ENCODE data around the gene COL8A1.

COL8A1 gene

DNA sequence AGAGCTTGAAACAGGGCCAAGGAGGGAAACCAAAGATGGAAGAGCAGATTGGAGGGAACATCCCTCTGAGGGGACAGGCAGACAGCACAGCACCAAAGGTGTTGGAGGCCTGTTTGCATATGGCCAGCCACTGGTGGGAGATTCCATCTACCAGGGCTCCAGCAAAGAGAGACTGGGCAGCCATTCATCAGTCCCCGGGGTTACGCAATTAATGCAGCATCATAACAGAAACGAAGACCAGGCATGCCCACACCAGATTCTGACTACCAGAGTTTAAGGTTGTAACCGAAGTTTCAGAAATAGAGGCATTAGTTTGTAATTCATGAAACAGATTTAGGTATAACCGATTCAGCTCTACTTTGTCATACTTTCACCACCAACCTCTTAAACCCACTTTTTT, 58.1 kb downstream of the COL8A1 start:
- TF ChIP-seq POLR2A (IDR thresholded peaks at IDR 0.05; ENCODE audit: low read length), result no peak
- no peak for TF ChIP-seq GATA1 (IDR thresholded peaks at IDR 0.05; ENCODE audit: low read depth, low read length)
- DNase-seq, result no peak

DNA sequence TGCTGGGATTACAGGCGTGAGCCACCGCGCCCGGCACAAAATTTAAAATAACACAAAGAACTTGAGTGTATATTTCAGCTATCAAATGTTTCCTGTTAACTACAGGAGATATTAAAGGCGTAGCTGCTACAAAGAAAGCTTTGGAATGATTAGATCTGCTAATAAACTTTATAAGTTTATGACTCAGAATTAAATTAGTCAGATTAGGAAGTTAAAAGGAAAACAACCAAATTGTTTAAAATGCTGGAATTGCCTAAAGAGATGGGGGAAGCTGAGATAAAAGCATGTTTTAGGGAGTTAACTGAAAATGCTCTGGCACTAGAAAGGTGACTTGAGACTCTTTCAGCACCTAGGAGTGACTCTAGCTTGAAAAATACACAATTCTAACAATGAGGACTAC, 58.9 kb downstream of the COL8A1 start:
- TF ChIP-seq POLR2A (IDR thresholded peaks at IDR 0.05; ENCODE audit: low read length), result no peak
- TF ChIP-seq GATA1 (IDR thresholded peaks at IDR 0.05; ENCODE audit: low read depth, low read length), result no peak
- no peak for DNase-seq

DNA sequence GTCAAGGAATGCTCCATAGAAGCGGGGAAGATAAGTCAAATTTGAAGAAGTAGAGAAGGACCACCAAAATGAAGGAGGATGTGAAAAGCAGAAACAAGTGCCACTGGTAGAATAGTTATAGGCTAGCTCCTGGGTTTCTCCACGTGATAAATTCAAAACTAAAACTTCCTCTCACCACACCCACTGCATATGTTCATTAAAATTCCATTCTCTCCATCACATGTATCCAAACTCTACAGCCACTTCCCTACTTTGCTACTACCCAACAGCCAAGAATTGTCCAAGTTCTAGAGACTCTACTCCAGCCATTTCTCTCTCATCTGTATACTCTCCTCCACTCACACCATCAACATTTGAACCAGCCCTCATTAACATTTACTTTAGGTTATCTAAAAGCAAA, 60.5 kb downstream of the COL8A1 start:
- TF ChIP-seq GATA1 (IDR thresholded peaks at IDR 0.05; ENCODE audit: low read depth, low read length) (no peak), POLR2A (IDR thresholded peaks at IDR 0.05; ENCODE audit: low read length) (no peak)
- DNase-seq, result no peak

- DNase-seq, result no peak
- no peak for TF ChIP-seq GATA1 (IDR thresholded peaks at IDR 0.05; ENCODE audit: low read depth, low read length)
- TF ChIP-seq POLR2A (IDR thresholded peaks at IDR 0.05; ENCODE audit: low read length), result no peak
Observed at GRCh38 chr3:99699841-99700240, 61.4 kb downstream of the COL8A1 start.

- TF ChIP-seq GATA1 (IDR thresholded peaks at IDR 0.05; ENCODE audit: low read depth, low read length), result no peak
- no peak for TF ChIP-seq POLR2A (IDR thresholded peaks at IDR 0.05; ENCODE audit: low read length)
- no peak for DNase-seq
Observed at GRCh38 chr3:99700631-99701268, 62.4 kb downstream of the COL8A1 start.

- TF ChIP-seq GATA1 (IDR thresholded peaks at IDR 0.05; ENCODE audit: low read depth, low read length) (no peak), POLR2A (IDR thresholded peaks at IDR 0.05; ENCODE audit: low read length) (no peak)
- no peak for DNase-seq
Observed at GRCh38 chr3:99702953-99703943, 64.9 kb downstream of the COL8A1 start.

GRCh38 chr3:99704417-99704816, 66.0 kb downstream of the COL8A1 start:
- DNase-seq, result no peak
- TF ChIP-seq POLR2A (IDR thresholded peaks at IDR 0.05; ENCODE audit: low read length) (no peak), GATA1 (IDR thresholded peaks at IDR 0.05; ENCODE audit: low read depth, low read length) (no peak)

GRCh38 chr3:99706410-99706809, 68.0 kb downstream of the COL8A1 start:
- no peak for DNase-seq
- TF ChIP-seq POLR2A (IDR thresholded peaks at IDR 0.05; ENCODE audit: low read length) (no peak), GATA1 (IDR thresholded peaks at IDR 0.05; ENCODE audit: low read depth, low read length) (no peak)

DNA sequence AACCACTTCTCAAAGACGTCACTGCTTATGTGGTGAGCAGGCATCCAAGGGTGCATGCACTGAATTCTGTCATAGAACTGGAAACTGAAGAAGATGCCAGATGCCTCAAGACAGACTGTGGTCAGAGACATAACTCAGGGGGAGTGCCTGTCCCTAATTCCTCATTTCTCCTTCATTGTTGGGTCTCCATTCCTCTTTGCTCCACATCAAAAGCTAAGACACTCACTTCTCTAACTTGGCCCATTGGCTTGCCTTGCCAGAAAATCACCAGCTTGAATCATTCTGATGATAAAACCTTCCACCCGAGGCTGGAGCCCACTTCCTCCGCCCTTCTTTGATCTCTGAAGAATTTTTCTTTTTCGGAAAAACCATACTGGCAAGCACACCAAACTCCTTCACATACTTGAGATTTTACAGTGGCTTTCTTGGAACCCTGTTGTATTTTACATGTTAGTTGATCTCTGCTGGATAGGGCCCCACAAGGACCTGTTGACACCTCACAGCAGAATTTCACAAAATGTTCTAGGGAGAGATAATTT, 69.9 kb downstream of the COL8A1 start:
- no peak for DNase-seq
- no peak for TF ChIP-seq POLR2A (IDR thresholded peaks at IDR 0.05; ENCODE audit: low read length)
- TF ChIP-seq GATA1 (IDR thresholded peaks at IDR 0.05; ENCODE audit: low read depth, low read length), result no peak

DNA sequence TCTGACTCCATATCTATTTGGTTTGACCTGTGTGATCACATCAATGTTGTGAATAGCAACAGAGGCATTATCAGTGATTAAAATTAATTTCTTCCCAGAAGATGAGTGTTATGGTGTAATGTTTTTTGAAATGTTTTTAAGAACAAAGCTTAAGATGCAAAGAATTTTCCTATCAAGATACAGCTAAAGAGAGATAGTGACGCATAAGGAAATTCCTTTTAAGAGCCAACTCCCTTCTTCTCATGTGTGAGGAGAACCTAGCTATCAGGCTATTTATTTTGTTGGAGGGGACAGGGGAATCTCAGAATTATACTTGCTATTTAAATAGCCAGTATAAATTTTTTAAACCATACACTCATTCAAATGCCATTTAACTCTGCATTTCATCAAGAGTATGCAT, 71.3 kb downstream of the COL8A1 start:
- DNase-seq, result no peak
- TF ChIP-seq GATA1 (IDR thresholded peaks at IDR 0.05; ENCODE audit: low read depth, low read length), result no peak

DNA sequence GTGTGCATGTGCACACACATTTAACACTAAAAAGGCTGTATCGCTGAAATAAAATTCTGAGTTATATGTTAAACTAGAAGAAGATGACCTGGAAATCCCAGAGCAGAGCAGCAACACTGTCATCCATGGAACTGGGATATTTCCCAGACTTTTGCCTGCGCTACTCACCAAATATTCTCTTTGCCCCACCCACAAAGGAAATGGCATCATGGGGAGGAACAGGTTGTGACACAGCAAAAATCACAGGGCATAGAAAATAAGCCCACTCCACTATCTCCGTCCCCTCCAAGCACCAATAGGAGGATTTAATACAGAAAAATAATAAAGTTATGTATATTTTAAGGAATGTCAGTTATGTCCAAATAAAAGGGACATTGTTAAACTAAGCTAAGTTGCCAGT, 71.7 kb downstream of the COL8A1 start:
- TF ChIP-seq GATA1 (IDR thresholded peaks at IDR 0.05; ENCODE audit: low read depth, low read length) (no peak), POLR2A (IDR thresholded peaks at IDR 0.05; ENCODE audit: low read length) (no peak)
- no peak for DNase-seq

- no peak for DNase-seq
- TF ChIP-seq GATA1 (IDR thresholded peaks at IDR 0.05; ENCODE audit: low read depth, low read length) (no peak), POLR2A (IDR thresholded peaks at IDR 0.05; ENCODE audit: low read length) (no peak)
Observed at GRCh38 chr3:99711351-99711750, 73.0 kb downstream of the COL8A1 start.

DNA sequence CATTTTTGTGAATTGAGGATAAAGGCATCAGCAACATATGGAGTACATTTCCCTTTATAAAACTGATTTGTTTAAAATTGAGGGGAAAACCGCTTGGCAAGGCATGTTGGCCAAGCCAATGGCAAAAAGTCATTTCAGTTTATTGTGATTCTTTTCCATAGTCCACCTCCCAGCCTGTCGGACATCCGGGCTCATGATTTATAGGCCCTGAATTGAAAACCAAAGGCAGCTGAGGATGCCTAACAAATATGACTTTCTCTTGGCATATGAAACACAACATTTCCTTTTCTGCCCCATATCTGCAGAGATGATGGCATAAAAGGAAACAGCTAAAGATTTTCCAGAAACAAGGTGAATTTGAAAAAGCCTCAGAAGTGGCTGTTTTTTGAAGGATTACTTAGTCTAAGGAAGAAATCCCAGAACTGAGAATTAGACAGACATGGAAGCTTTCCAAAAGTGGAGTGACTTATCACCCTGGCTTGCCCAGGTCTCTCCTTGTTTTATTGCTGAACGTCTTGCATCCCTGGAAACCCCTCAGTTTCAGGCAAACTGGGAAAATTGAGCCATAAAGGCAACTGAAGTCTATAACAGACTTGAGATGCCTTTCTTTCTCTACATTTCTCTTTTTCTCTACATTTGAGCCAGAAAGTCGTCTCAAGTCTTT, 74.0 kb downstream of the COL8A1 start:
- DNase-seq, result no peak
- TF ChIP-seq GATA1 (IDR thresholded peaks at IDR 0.05; ENCODE audit: low read depth, low read length) (no peak), POLR2A (IDR thresholded peaks at IDR 0.05; ENCODE audit: low read length) (no peak)

GRCh38 chr3:99713440-99713839, 75.0 kb downstream of the COL8A1 start:
- no peak for DNase-seq
- TF ChIP-seq GATA1 (IDR thresholded peaks at IDR 0.05; ENCODE audit: low read depth, low read length) (no peak), POLR2A (IDR thresholded peaks at IDR 0.05; ENCODE audit: low read length) (no peak)
